ENCODE measurements around the gene PRDM13.

DNA sequence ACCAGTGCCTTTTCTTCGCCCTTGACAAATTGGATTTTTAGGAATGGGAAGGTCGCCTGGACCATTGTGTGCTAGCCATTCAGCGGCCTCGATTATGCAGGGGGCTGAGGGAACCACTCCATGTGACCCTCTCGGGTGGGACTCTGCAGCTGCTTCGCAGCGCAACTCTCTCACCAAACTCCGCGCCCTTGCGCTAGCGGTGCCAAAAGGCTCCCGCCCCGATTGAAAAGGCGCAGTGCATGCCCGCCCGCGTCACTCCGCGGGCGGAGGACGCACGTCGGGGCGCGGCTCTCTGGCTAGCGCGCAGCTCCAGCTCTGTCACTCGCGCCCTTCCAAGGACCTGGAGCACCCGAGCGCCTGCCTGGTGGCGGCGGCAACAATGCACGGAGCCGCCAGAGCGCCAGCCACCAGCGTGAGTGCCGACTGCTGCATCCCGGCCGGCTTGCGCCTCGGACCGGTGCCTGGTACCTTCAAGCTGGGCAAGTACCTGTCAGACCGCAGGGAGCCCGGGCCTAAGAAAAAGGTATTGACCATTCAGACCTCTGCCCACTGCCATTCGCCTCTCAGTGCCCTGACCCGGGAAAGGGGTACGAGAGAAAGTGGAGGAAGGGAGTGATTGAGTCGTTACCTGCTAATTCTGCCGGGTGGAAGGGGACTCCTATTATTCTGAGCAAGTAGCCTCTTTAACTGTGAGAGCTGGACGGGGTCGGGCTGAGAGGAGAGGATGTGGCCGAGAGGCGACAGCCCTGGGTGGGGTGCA, at the start of gene PRDM13:
- TF ChIP-seq POLR2A (IDR thresholded peaks at IDR 0.05; ENCODE audit: low read length) (no peak), GATA1 (IDR thresholded peaks at IDR 0.05; ENCODE audit: low read depth, low read length) (no peak)

Data from erythroblast (primary cell).